K562 (cell line): ENCODE results near the gene ESPL1. TPM values are rescaled to one million over a fixed set of nuclear protein-coding genes. Genes with fewer than 3 reads are reported as not detected.

Experiments
- CAMTA2 ChIP-seq: fragments of 250-450 bp; sonication (Bioruptor Pico); conservative IDR thresholded peaks from 2 replicates; pipeline ENCODE4 v1.5.1; 2022
- DDX20 ChIP-seq: fragments of 450-650 bp; IDR thresholded peaks from 2 replicates; pipeline ENCODE4 v1.6.1; 2016; ENCODE audit warnings: missing genetic modification characterization, low read depth, mild to moderate bottlenecking, missing compliant biosample characterization, moderate library complexity
- EHMT2 ChIP-seq: fragments of 450-650 bp; IDR thresholded peaks from 2 replicates; pipeline ENCODE4 v1.6.1; 2018; ENCODE audit warnings: antibody characterized with exemption
- HMGN3 ChIP-seq: IDR thresholded peaks from 2 replicates; pipeline ENCODE4 v1.6.1; 2011; ENCODE audit warnings: borderline replicate concordance, low read depth, mild to moderate bottlenecking, mixed read lengths, low read length; ENCODE audit not compliant: insufficient read length; ENCODE audit errors: extremely low read depth
- KLF1 ChIP-seq: fragments of 450-650 bp; IDR thresholded peaks from 2 replicates; pipeline ENCODE4 v1.6.1; 2016; ENCODE audit warnings: missing genetic modification characterization, missing compliant biosample characterization
- OTX1 ChIP-seq: fragments of 450-650 bp; formaldehyde crosslinking; IDR thresholded peaks from 2 replicates; pipeline ENCODE4 v1.4.0; 2022; ENCODE audit warnings: mild to moderate bottlenecking
- PHB ChIP-seq: fragments of 250-450 bp; sonication (Bioruptor Pico); IDR thresholded peaks from 2 replicates; pipeline ENCODE4 v1.5.0; 2021
- POLR3A ChIP-seq: IDR thresholded peaks from 2 replicates; pipeline ENCODE4 v1.6.1; 2011; ENCODE audit warnings: borderline replicate concordance, mild to moderate bottlenecking, moderate library complexity; ENCODE audit not compliant: insufficient read length, insufficient read depth; ENCODE audit errors: extremely low read depth
- TCF15 ChIP-seq: fragments of 250-450 bp; sonication (Bioruptor Pico); IDR thresholded peaks from 2 replicates; pipeline ENCODE4 v1.8.0; 2022; ENCODE audit warnings: moderate library complexity, mild to moderate bottlenecking, inconsistent platforms
- TRIM24 ChIP-seq, 2 experiments: fragments of 450-650 bp; IDR thresholded peaks; 2 replicates each; pipeline ENCODE4 v1.6.1; 2016
- ZBTB40 ChIP-seq, 2 experiments: fragments of 450-650 bp in 1 of 2; sonication (generic) in 1 of 2; formaldehyde crosslinking in 1 of 2; IDR thresholded peaks; 2 replicates each; pipeline versions ENCODE4 v1.7.1 to v1.9.0; 2016 to 2022; ENCODE audit warnings: inconsistent platforms in 1 of 2, mild to moderate bottlenecking in 1 of 2, missing genetic modification reagents in 1 of 2
- ZBTB43 ChIP-seq: sonication (generic); formaldehyde crosslinking; IDR thresholded peaks from 2 replicates; pipeline ENCODE4 v1.8.0; 2023; ENCODE audit warnings: mild to moderate bottlenecking, missing genetic modification reagents
- ZHX1 ChIP-seq: fragments of 150-350 bp; conservative IDR thresholded peaks from 2 replicates; pipeline ENCODE4 v1.6.1; 2014; ENCODE audit warnings: low read length
- polyA plus RNA-seq, 8 experiments: library from polyadenylated mRNA; depleted of rRNA in 4 of 8; stranded (reverse) in 5 of 8; unstranded in 3 of 8; fragments of >200 nt; fragmentation: Nextera tagmentation in 2 of 8; fragmentation: Illumina TruSeq in 1 of 8; extraction: Ambion mirVana in 2 of 8; extraction: Trizol in 1 of 8; gene quantifications; 2 replicates each; pipeline versions ENCODE4 v1.2.1 to v1.2.3, GENCODE V29; 2011 to 2014; ENCODE audit warnings: inconsistent platforms in 1 of 8, missing spikeins in 1 of 8
- total RNA-seq, 7 experiments: library from RNA; depleted of rRNA in 6 of 7; stranded (reverse); fragments of >200 nt in 6 of 7; fragmentation: Illumina TruSeq in 2 of 7; extraction: Trizol in 2 of 7; gene quantifications; 2 replicates each; pipeline versions ENCODE4 v1.2.1 to v1.2.3, GENCODE V29; 2011 to 2021; ENCODE audit warnings: low replicate concordance in 1 of 7

ESPL1 gene
- total and polyA plus RNA-seq, 9 of the 15 experiments (the other 6 are each of a cell fraction or from before 2014, with no cell fraction given), result 1.2 to 55.0 (median 18.7) TPM

- TF ChIP-seq ZBTB40 (IDR thresholded peaks at IDR 0.05), result peak; percentile 67
- TF ChIP-seq ZBTB40 (CRISPR knock-in tag; IDR thresholded peaks at IDR 0.05), result no peak
- no peak for TF ChIP-seq CAMTA2
- TF ChIP-seq ZHX1, result no peak
- no peak for TF ChIP-seq TRIM24 (IDR thresholded peaks at IDR 0.05)
- TF ChIP-seq EHMT2, result no peak
- TF ChIP-seq TCF15 (CRISPR knock-in tag), result no peak
- peak; percentile 57 for TF ChIP-seq HMGN3
- TF ChIP-seq OTX1 (CRISPR knock-in tag), result peak; percentile 57; the same call in 1 of the 2 replicates
- TF ChIP-seq PHB, result 0 out of 2 replicates have a peak, but pooled peaks have one; percentile 59
- TF ChIP-seq POLR3A, result no peak
- no peak for TF ChIP-seq ZBTB43 (CRISPR knock-in tag)
- TF ChIP-seq DDX20 (tag), result no peak
- 0 out of 2 replicates have a peak, but pooled peaks have one; percentile 25 for TF ChIP-seq KLF1 (tag)
Measured at GRCh38 chr12:53221203-53222080, 46.7 kb upstream of the ESPL1 start (continued).
